Activated CD8-positive, alpha-beta memory T cell treated with anti-CD3 and anti-CD28 coated beads, Interleukin-2, amount 10 ng/mL, durations not matched to agents 7 days and 5 days (primary cell): ENCODE data around the gene CCDC73. TPM values are rescaled to one million over a fixed set of nuclear protein-coding genes. Genes with fewer than 3 reads are reported as not detected.

Experiments used
- ATAC-seq: fragments of 150-1000 bp; cut with Tn5 transposase; one replicate; pipeline ENCODE4 v1.10.0; 2021; ENCODE audit warnings: moderate library complexity
- CTCF ChIA-PET: fragments of 350-600 bp; sonication (Branson Sonifier 250); formaldehyde crosslinking; loops from one replicate; lab custom pipeline; 2021; ENCODE audit warnings: antibody characterized with exemption; lab: Charles Lee
- DNase-seq: peaks from one replicate; pipeline ENCODE4 v3.0.0-alpha.2; 2020
- H3K27ac Mint-ChIP-seq: one replicate; pipeline ENCODE4 v1.8.0; 2021; ENCODE audit warnings: mild to moderate bottlenecking, mixed read lengths
- H3K27me3 Mint-ChIP-seq: one replicate; pipeline ENCODE4 v1.8.0; 2021; ENCODE audit warnings: mixed read lengths
- H3K36me3 Mint-ChIP-seq: one replicate; pipeline ENCODE4 v1.8.0; 2021; ENCODE audit warnings: mild to moderate bottlenecking, mixed read lengths
- H3K4me1 Mint-ChIP-seq: one replicate; pipeline ENCODE4 v1.8.0; 2021; ENCODE audit warnings: mixed read lengths
- H3K4me3 Mint-ChIP-seq: one replicate; pipeline ENCODE4 v1.8.0; 2021; ENCODE audit warnings: mild to moderate bottlenecking, moderate library complexity, mixed read lengths
- H3K9me3 Mint-ChIP-seq: one replicate; pipeline ENCODE4 v1.8.0; 2022; ENCODE audit warnings: low read depth, mixed read lengths
- total RNA-seq, 2 experiments: library from RNA; stranded (reverse); gene quantifications; one replicate each; pipeline ENCODE4 v1.2.3, GENCODE V29; 2021

The CCDC73 gene
- under 1 TPM in 1 of 2 experiments, not detected in 1; 0.47 TPM for total RNA-seq

GRCh38 chr11:32794439-32794838, at the start of gene CCDC73:
Gene CCDC73 (minus strand): TSS chr11:32794662. CDS start chr11:32760243, 34,419 bp downstream.
- H3K27me3 Mint-ChIP-seq = peaks cover 26% of the 10 kb centered on the region
- no peaks in the 10 kb centered on the region for H3K36me3 Mint-ChIP-seq
- ATAC-seq (no peak), DNase-seq (no peak)
- no peaks in the 10 kb centered on the region for H3K9me3 Mint-ChIP-seq
- H3K4me1 Mint-ChIP-seq = peaks cover 1% of the 10 kb centered on the region
- CTCF ChIA-PET = interaction anchor here (1.0 kb wide), 1 partner anchor 471 kb away, joined by 3 read pairs; no protein-coding TSS in a partner anchor
- no peak within 1 kb of the TSS for H3K4me3 Mint-ChIP-seq
- no peak within 1 kb of the TSS for H3K27ac Mint-ChIP-seq

DNA sequence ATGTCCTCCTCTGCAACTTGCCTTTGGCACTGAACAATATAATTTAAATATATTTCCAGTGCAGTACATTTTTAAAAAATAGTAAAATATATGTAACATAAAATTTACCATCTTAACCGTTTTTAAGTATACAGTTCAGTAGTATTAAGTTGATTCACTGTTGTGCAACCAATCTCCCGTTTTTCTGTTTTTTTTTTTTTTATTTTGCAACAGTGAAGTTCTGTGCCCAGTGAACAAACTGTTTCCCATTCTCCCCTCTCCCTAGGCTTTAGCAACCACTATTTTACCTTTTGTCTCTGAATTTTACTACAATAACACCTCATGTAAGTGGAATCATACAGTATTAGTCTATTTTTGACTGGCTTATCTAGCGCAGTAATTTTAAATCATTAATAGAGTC, 49.1 kb upstream of the CCDC73 start:
- no peak overlapping the region for H3K27ac Mint-ChIP-seq
- CTCF ChIA-PET = no interaction called here

DNA sequence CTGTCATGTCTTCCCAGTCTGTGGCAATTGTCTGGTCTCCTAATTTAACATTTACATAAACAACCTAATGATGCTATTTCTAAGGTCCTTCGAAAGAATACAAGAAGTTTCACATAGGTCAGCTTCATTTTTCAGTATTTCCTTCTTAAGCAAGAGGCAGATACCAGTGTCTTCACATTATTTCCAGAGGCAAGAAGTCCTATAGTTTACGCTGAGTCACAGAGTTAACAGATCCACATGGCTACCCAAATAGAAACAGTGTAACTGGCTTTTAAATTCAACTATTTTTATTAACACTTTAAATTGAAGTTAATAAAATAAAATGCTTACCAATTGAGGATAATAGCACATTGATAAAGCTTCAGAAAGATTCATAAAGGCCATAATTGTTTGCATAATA, 46.1 kb upstream of the CCDC73 start:
- CTCF ChIA-PET = interaction anchor here (0.8 to 1.2 kb wide), 3 partner anchors 10 to 225 kb away, joined by 3 read pairs; no protein-coding TSS in a partner anchor
- H3K9me3 Mint-ChIP-seq = no peaks in the 10 kb centered on the region
- H3K4me3 Mint-ChIP-seq = no peak overlapping the region
- H3K4me1 Mint-ChIP-seq = no peaks in the 10 kb centered on the region
- no peak overlapping the region for H3K27ac Mint-ChIP-seq
- ATAC-seq (no peak), DNase-seq (no peak)
- no peaks in the 10 kb centered on the region for H3K36me3 Mint-ChIP-seq
- peaks cover 6% of the 10 kb centered on the region for H3K27me3 Mint-ChIP-seq

More for the DNA sequence above, 49.1 kb upstream of the CCDC73 start:
- Mint-ChIP-seq H3K4me3 (no peak overlapping the region), H3K9me3 (no peaks in the 10 kb centered on the region), H3K4me1 (no peaks in the 10 kb centered on the region), H3K27me3 (peaks cover 6% of the 10 kb centered on the region), H3K36me3 (no peaks in the 10 kb centered on the region)
- ATAC-seq = no peak
- DNase-seq = no peak

GRCh38 chr11:32839308-32839707, 44.8 kb upstream of the CCDC73 start:
- CTCF ChIA-PET = no interaction called here
- H3K4me3 Mint-ChIP-seq = no peak overlapping the region
- ATAC-seq (no peak), DNase-seq (no peak)
- H3K4me1 Mint-ChIP-seq = no peaks in the 10 kb centered on the region
- no peak overlapping the region for H3K27ac Mint-ChIP-seq
- H3K27me3 Mint-ChIP-seq = peaks cover 14% of the 10 kb centered on the region
- no peaks in the 10 kb centered on the region for H3K36me3 Mint-ChIP-seq
- no peaks in the 10 kb centered on the region for H3K9me3 Mint-ChIP-seq

DNA sequence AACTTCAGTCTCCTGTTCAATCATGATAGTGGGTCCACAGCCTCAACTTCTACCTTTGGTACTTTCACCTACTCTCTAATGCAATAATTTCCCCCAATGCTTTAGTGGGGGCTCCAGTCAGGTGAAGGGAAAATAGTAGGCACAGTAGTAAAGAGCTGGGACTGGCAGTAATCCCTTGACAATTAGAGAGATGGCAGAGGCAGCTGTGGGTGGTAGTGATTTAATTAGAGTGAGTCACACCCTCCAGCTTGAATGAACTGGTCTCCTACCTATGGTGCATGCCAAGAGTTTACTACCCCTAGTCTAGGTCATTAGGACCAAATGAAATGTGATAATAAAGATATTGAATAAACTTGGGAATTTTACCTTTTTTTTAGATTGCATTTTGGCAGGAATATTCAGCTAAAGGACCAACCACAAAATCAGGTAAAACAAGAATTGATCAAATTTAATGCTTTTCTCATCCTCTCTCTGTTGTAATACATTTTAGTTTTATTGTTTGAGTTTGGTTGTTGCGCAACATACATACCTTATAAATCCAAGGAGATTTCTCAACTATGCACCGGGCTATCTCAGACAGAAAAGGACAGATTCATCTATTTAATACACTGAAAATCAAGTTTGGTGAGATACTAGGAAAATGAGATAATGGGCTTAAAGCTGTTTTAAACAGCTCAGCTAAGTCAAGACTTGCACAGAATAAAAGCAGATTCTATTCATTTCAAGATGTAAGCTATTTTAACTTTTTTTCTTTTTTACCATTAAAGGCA, 44.2 kb upstream of the CCDC73 start:
- CTCF ChIA-PET = no interaction called here
- Mint-ChIP-seq H3K27ac (no peak overlapping the region), H3K36me3 (no peaks in the 10 kb centered on the region), H3K4me1 (no peaks in the 10 kb centered on the region), H3K9me3 (no peaks in the 10 kb centered on the region), H3K4me3 (no peak overlapping the region), H3K27me3 (peaks cover 14% of the 10 kb centered on the region)
- ATAC-seq (no peak), DNase-seq (no peak)

GRCh38 chr11:32836946-32837345, 42.5 kb upstream of the CCDC73 start:
- H3K9me3 Mint-ChIP-seq = no peaks in the 10 kb centered on the region
- H3K4me1 Mint-ChIP-seq = no peaks in the 10 kb centered on the region
- no peaks in the 10 kb centered on the region for H3K36me3 Mint-ChIP-seq
- H3K4me3 Mint-ChIP-seq = no peak overlapping the region
- no peak overlapping the region for H3K27ac Mint-ChIP-seq
- CTCF ChIA-PET = no interaction called here
- no peak for ATAC-seq
- H3K27me3 Mint-ChIP-seq = peaks cover 21% of the 10 kb centered on the region
- no peak for DNase-seq

- Mint-ChIP-seq H3K4me3 (no peak overlapping the region), H3K9me3 (no peaks in the 10 kb centered on the region), H3K27me3 (peaks cover 38% of the 10 kb centered on the region), H3K4me1 (peaks cover 12% of the 10 kb centered on the region), H3K27ac (no peak overlapping the region), H3K36me3 (no peaks in the 10 kb centered on the region)
- ATAC-seq (no peak), DNase-seq (no peak)
- CTCF ChIA-PET = no interaction called here
Observed at GRCh38 chr11:32833921-32834320, 39.5 kb upstream of the CCDC73 start.

DNA sequence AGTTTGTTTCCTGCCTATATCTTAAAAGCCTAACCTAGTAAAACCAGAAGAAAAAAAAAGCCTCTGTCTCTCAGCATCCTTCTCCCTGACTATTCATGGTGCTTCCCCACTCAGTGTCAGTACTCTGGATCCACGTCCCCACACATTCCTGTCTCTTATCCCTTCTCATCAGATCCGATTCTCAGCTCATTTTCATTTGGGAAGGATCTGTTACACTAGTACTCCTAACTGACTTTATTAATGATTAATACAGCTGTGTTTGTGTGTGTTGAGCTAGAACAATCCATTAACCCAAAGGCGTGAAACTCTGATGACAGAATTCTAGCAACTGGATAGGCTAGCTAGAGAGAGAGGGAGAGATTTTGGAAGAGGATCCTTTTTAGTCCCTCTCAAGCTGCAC, 36.8 kb upstream of the CCDC73 start:
- no peaks in the 10 kb centered on the region for H3K36me3 Mint-ChIP-seq
- no peak overlapping the region for H3K27ac Mint-ChIP-seq
- H3K4me1 Mint-ChIP-seq = peaks cover 14% of the 10 kb centered on the region
- H3K27me3 Mint-ChIP-seq = peaks cover 34% of the 10 kb centered on the region
- no peak for ATAC-seq
- CTCF ChIA-PET = no interaction called here
- H3K4me3 Mint-ChIP-seq = peak overlapping the region; percentile 86
- DNase-seq = no peak
- no peaks in the 10 kb centered on the region for H3K9me3 Mint-ChIP-seq

DNA sequence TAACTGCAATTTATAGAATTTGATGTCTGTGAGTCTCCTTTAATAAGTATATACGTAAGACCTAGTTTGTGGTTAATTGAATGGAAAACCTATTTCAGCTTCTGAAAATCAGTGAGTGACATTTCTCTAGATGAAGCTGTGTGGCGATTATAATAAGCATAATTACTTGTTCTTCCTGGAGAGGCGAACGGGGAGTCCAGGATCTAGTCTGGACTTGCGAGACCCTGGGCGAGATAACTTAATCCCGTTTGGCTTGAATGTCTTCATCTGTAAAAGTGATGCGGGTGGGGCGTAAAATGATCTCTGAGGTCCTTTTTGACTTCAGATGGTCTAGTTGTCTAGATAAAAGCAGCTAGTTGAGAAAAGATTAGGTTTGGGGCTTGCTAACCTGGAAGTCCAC, 36.3 kb upstream of the CCDC73 start:
- H3K36me3 Mint-ChIP-seq = no peaks in the 10 kb centered on the region
- ATAC-seq (no peak), DNase-seq (no peak)
- peak overlapping the region; percentile 86 for H3K4me3 Mint-ChIP-seq
- CTCF ChIA-PET = interaction anchor here (1.0 kb wide), 1 partner anchor 10 kb away, joined by 3 read pairs; no protein-coding TSS in a partner anchor
- H3K27me3 Mint-ChIP-seq = peaks cover 34% of the 10 kb centered on the region
- no peak overlapping the region for H3K27ac Mint-ChIP-seq
- no peaks in the 10 kb centered on the region for H3K9me3 Mint-ChIP-seq
- peaks cover 14% of the 10 kb centered on the region for H3K4me1 Mint-ChIP-seq

DNA sequence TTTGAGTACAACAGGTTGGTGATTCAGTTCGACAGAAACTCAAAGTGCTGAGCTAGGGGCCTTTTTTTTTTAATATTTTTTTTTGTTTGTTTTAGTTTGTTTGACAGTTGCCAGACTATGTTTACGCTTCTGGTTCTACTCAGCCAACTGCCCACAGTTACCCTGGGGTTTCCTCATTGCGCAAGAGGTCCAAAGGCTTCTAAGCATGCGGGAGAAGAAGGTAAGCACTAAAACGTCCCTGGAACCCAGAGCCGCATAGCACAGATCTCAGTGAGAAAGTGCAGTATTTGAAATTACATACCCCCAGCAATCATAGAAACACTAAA, 35.9 kb upstream of the CCDC73 start:
- Mint-ChIP-seq H3K27ac (no peak overlapping the region), H3K4me1 (peaks cover 14% of the 10 kb centered on the region), H3K27me3 (peaks cover 33% of the 10 kb centered on the region), H3K9me3 (no peaks in the 10 kb centered on the region), H3K4me3 (peak overlapping the region; percentile 86), H3K36me3 (no peaks in the 10 kb centered on the region)
- ATAC-seq (no peak), DNase-seq (no peak)
- CTCF ChIA-PET = interaction anchor here (1.0 kb wide), 1 partner anchor 10 kb away, joined by 3 read pairs; no protein-coding TSS in a partner anchor

DNA sequence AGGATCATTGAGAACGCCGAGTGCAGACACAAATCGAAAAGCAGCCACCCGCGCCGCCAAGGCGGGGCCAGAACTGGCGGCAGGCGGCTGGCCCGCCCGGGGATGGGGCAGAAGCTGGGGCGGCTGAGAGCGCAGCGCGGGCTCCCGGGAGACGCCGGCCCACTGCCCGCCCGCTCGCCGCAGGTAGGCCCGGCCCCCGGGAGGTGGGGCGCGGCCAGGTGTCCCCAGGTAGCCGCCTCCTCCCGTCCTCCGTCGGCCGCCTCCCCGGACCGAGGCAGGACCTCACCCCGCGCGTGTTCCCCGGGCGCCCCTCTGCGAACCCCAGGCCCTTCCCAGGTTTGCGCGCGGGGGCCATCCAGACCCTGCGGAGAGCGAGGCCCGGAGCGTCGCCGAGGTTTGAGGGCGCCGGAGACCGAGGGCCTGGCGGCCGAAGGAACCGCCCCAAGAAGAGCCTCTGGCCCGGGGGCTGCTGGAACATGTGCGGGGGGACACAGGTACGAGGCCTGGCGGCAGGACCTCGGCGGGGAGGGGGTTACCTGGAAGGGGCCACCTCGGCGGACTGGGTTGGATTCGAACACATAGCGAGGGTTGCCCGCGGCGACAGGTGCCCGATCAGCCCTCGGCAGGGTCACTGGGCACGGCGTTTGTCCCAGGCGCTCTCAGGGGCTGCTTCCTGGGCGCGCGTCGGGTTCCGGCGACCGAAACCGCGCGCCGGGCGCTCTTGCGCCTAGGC, 35.4 kb upstream of the CCDC73 start, which contains the start of gene PRRG4:
Gene PRRG4, plus strand, starts transcription at position 248 of the 733 bp plus-strand sequence. CDS start 603 bp downstream, outside the sequence.
- H3K4me3 Mint-ChIP-seq = peak within 1 kb of the TSS; percentile 86
- H3K27ac Mint-ChIP-seq = peak within 1 kb of the TSS; percentile 77
- CTCF ChIA-PET = interaction anchor here (1.0 kb wide), 1 partner anchor 11 kb away, joined by 3 read pairs; no protein-coding TSS in a partner anchor
- no peaks in the 10 kb centered on the region for H3K36me3 Mint-ChIP-seq
- ATAC-seq (peak; percentile 89), DNase-seq (peak; percentile 66)
- peaks cover 28% of the 10 kb centered on the region for H3K27me3 Mint-ChIP-seq
- H3K4me1 Mint-ChIP-seq = peaks cover 14% of the 10 kb centered on the region
- no peaks in the 10 kb centered on the region for H3K9me3 Mint-ChIP-seq

DNA sequence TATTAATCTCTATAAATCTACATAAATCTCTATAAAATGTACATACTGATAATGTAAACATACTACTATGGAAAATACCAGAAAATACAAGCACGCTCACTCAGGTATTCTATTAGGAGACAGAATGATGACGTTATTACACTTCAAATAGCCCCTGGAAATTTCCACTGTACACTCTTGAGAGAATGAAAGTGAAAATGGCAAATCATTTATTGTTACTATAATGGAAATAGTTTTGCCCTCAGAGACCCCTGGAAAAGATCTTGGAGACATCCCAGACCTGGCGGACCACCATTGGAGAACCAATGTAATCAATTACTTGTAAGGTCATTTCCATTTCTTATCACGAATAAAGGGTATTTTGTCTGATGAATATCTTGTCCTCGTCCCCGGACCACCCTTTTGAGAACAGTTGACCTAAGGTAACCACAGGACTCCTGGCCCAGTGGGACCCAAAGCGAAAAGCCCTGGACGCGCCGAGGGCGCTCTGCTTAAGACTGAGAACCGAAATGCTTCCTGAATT, 34.8 kb upstream of the CCDC73 start:
- peak; percentile 50 for ATAC-seq
- H3K36me3 Mint-ChIP-seq = no peaks in the 10 kb centered on the region
- H3K4me1 Mint-ChIP-seq = peaks cover 14% of the 10 kb centered on the region
- H3K27ac Mint-ChIP-seq = peak overlapping the region; percentile 77
- H3K27me3 Mint-ChIP-seq = peaks cover 26% of the 10 kb centered on the region
- CTCF ChIA-PET = no interaction called here
- H3K9me3 Mint-ChIP-seq = no peaks in the 10 kb centered on the region
- no peak for DNase-seq
- peak overlapping the region; percentile 86 for H3K4me3 Mint-ChIP-seq

DNA sequence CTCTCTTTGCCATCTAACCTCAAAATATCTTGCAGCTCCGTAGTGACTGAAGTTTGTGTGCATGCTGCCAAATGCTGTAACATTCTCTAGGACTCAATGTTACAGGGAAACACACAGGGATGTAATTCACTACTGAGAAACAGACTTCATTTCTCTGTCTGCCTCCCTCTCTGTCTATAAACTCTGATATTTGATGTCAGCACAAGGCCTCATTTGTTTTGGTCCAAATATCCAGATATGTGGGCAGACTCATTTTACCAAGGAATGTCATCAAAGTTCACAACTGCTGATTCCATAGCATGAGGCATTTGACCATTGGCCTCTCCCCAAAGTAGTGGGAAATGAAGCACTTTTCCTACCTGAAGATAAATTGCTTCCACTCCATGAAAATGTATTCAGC, 32.8 kb upstream of the CCDC73 start:
- Mint-ChIP-seq H3K27ac (no peak overlapping the region), H3K4me1 (peaks cover 15% of the 10 kb centered on the region), H3K36me3 (no peaks in the 10 kb centered on the region), H3K9me3 (no peaks in the 10 kb centered on the region), H3K27me3 (peaks cover 22% of the 10 kb centered on the region), H3K4me3 (no peak overlapping the region)
- CTCF ChIA-PET = interaction anchor here (1.2 to 1.7 kb wide), 2 partner anchors 11 to 18 kb away, joined by 3 to 5 read pairs; no protein-coding TSS in a partner anchor
- ATAC-seq (no peak), DNase-seq (no peak)
